ENCODE results near the gene RXRA. TPM values are rescaled to one million over a fixed set of nuclear protein-coding genes. Genes with fewer than 3 reads are reported as not detected.

Gene RXRA
- total RNA-seq, 1 donor from 2014 or later, result 83.3 TPM

GRCh38 chr9:134402182-134402581 is 75.9 kb downstream of the RXRA start:
- no peak for TF ChIP-seq CTCF (IDR thresholded peaks at IDR 0.05; ENCODE audit: unreplicated experiment)
- no peak overlapping the region for H3K4me3 Mint-ChIP-seq (ENCODE audit: unreplicated experiment)
- H3K27ac Mint-ChIP-seq (ENCODE audit: unreplicated experiment), result no peak overlapping the region
- peaks cover 4% of the 10 kb centered on the region for H3K36me3 Mint-ChIP-seq (ENCODE audit: low read depth, unreplicated experiment)
- peaks cover 15% of the 10 kb centered on the region for H3K27me3 Mint-ChIP-seq (ENCODE audit: unreplicated experiment)
- no peak for DNase-seq (ENCODE audit: low spot score)
- peaks cover 34% of the 10 kb centered on the region for H3K4me1 Mint-ChIP-seq (ENCODE audit: unreplicated experiment)
- H3K9me3 Mint-ChIP-seq (ENCODE audit: unreplicated experiment), result no peaks in the 10 kb centered on the region

- H3K27ac Mint-ChIP-seq (ENCODE audit: unreplicated experiment), result no peak overlapping the region
- H3K36me3 Mint-ChIP-seq (ENCODE audit: low read depth, unreplicated experiment), result peaks cover 4% of the 10 kb centered on the region
- H3K4me1 Mint-ChIP-seq (ENCODE audit: unreplicated experiment), result peaks cover 28% of the 10 kb centered on the region
- no peak for TF ChIP-seq CTCF (IDR thresholded peaks at IDR 0.05; ENCODE audit: unreplicated experiment)
- H3K4me3 Mint-ChIP-seq (ENCODE audit: unreplicated experiment), result no peak overlapping the region
- DNase-seq (ENCODE audit: low spot score), result no peak
- no peaks in the 10 kb centered on the region for H3K9me3 Mint-ChIP-seq (ENCODE audit: unreplicated experiment)
- peaks cover 15% of the 10 kb centered on the region for H3K27me3 Mint-ChIP-seq (ENCODE audit: unreplicated experiment)
These were observed 77.0 kb downstream of the RXRA start for GRCh38 chr9:134403292-134403681.

- no peak for TF ChIP-seq CTCF (IDR thresholded peaks at IDR 0.05; ENCODE audit: unreplicated experiment)
- Mint-ChIP-seq H3K27me3 (ENCODE audit: unreplicated experiment) (peaks cover 15% of the 10 kb centered on the region), H3K36me3 (ENCODE audit: low read depth, unreplicated experiment) (peaks cover 4% of the 10 kb centered on the region), H3K9me3 (ENCODE audit: unreplicated experiment) (no peaks in the 10 kb centered on the region), H3K4me1 (ENCODE audit: unreplicated experiment) (peaks cover 24% of the 10 kb centered on the region), H3K27ac (ENCODE audit: unreplicated experiment) (no peak overlapping the region), H3K4me3 (ENCODE audit: unreplicated experiment) (no peak overlapping the region)
- no peak for DNase-seq (ENCODE audit: low spot score)
These were observed 77.5 kb downstream of the RXRA start for GRCh38 chr9:134403682-134404301.

- no peak for TF ChIP-seq CTCF (IDR thresholded peaks at IDR 0.05; ENCODE audit: unreplicated experiment)
- Mint-ChIP-seq H3K27me3 (ENCODE audit: unreplicated experiment) (peaks cover 18% of the 10 kb centered on the region), H3K9me3 (ENCODE audit: unreplicated experiment) (no peaks in the 10 kb centered on the region), H3K4me3 (ENCODE audit: unreplicated experiment) (peak overlapping the region; percentile 47), H3K27ac (ENCODE audit: unreplicated experiment) (peak overlapping the region; percentile 72), H3K36me3 (ENCODE audit: low read depth, unreplicated experiment) (peaks cover 4% of the 10 kb centered on the region), H3K4me1 (ENCODE audit: unreplicated experiment) (peaks cover 25% of the 10 kb centered on the region)
- no peak for DNase-seq (ENCODE audit: low spot score)
These were observed 78.4 kb downstream of the RXRA start for GRCh38 chr9:134404376-134405358.

GRCh38 chr9:134405527-134405926 is 79.3 kb downstream of the RXRA start:
- Mint-ChIP-seq H3K27me3 (ENCODE audit: unreplicated experiment) (peaks cover 18% of the 10 kb centered on the region), H3K27ac (ENCODE audit: unreplicated experiment) (peak overlapping the region; percentile 84), H3K9me3 (ENCODE audit: unreplicated experiment) (no peaks in the 10 kb centered on the region), H3K4me3 (ENCODE audit: unreplicated experiment) (no peak overlapping the region), H3K4me1 (ENCODE audit: unreplicated experiment) (peaks cover 31% of the 10 kb centered on the region), H3K36me3 (ENCODE audit: low read depth, unreplicated experiment) (peaks cover 8% of the 10 kb centered on the region)
- no peak for DNase-seq (ENCODE audit: low spot score)
- TF ChIP-seq CTCF (IDR thresholded peaks at IDR 0.05; ENCODE audit: unreplicated experiment), result no peak
